ENCODE data around the gene CCDC33.

CCDC33 gene

DNA sequence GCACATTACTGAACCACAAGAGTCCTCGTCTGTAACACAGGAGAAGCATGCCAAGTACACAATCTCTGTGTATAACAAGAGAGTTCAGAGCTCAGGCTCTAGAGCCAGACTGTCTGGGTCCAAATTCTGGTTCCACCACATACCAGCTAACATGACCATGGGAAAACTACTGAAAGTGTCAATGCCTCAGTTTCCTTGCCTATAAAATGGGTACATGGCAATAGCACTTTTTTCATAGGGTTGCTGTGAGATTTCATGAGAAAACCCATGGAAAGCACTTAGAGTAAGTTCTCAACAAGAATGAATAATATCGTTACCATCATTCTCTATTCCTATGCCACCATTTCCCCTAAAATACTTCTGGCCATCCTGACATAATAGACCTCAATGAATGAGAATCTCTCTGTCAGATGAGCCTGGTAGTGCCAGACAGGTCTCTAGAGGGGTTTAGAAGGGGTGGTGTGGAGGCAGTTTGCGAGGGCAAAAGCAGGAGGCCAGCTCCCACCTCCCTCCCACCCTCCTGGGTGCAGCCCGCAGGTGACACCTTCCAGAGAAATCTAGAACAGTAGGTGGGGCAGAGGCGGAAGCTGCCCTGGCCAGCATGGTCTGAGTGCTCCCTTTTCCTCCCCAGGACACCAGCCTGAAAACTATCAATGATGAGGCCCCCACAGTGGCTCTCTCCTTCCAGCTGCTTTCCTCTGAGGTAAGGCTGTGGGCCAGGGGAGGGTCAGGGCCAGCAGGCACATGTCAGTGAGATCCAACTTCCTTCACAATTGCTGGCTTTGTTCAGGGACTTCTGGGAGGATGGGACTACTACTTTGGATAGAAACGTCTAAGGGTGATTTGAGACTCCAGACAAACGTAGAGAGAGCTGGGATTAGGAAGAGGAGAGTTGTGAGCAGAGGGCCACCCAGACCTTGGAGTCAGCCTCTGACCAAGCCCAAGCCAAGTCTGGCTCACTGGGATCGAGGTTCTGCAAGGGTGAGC lies 45.3 kb downstream of the CCDC33 start:
- DNase-seq (ENCODE audit: low read depth in 1 of 2, low spot score in 1 of 2), result no peak

GRCh38 chr15:74283368-74283767 lies 47.2 kb downstream of the CCDC33 start:
- no peak for DNase-seq (ENCODE audit: low read depth in 1 of 2, low spot score in 1 of 2)

DNA sequence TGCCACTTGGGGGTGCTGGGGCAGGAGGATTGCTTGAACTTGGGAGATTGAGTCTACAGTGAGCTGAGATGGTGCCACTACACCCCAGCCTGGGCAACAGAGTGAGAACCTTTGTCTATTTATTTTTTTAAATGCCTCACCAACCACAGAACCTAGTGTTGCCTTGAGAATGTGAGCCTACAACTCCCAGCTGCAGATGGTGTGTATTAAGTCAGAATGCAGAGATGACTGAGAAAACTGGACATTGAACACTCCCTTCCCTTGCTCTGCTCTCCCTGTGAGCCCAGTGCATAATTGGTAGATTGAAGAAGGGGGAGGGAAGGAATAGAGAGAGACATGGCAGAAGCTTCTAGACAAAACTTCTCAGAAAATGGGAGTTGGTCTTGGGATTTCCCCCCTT lies 53.5 kb downstream of the CCDC33 start:
- no peak for DNase-seq (ENCODE audit: low read depth in 1 of 2, low spot score in 1 of 2)

DNA sequence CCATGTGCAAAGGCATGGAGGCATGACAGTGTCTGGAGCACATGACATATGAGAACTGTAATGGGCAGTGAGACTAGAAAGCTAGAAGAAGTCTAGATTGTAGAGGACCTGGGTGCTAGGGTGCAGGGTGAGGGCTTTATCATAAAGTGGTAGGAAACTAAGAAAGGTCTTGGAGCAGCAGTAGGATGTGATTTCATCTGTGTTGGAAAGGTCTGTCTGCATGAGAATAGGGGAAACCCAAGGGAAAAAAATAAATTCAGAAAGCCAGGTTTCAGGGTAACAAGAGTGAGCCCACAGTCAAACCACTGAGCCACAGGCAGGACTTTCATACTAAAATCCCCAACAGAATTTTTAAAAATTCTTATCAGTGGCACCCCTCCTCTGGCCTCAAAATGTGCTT lies 54.5 kb downstream of the CCDC33 start:
- no peak for DNase-seq (ENCODE audit: low read depth in 1 of 2, low spot score in 1 of 2)

DNA sequence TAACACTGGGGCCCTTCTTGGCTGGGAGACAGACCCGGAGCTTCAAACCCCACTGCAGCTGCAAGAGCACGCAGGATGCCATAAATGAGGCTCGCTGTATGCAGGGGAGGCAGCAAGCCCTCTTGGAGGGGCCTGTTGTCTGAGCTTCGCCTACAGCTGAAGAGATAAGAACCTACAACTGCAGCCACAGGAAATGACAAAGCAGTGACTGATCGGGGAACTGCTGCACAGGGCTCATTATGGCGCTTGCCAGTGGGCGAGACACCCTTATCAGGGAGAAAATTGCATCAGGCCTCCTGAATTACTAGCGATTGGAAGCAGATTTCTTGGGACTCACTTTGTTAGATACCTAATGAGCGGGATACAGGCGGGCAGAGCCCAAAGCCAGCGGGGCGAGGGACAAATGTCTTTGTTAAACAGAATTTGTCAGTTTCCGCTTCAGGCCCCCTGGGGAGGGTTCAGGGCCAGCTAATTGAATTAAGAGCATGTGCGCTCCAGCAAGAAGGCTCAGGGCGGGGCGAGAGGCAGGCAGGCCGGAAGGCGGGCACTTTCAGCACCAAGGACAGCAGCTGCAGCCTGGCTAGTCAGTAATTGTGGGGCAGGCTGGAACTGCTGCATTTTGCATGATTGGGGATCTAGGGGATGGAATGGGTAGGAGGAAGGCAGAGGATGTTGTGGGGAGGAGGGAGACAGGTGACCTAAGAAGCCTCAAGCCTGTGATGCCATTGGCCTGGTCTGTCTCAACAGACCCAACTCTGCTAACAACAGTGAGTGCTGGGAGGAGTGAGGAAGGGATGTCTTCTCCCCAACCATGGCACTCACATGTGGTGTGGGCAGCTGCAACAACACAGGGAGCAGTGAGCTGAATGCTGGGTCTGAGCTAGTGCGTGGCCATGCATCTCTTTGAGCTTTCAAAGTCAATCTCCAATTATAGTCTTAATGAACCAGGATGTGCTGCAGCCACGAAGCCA lies 55.3 kb downstream of the CCDC33 start:
- DNase-seq (ENCODE audit: low read depth in 1 of 2, low spot score in 1 of 2), result peak; percentile 32 to 43

DNA sequence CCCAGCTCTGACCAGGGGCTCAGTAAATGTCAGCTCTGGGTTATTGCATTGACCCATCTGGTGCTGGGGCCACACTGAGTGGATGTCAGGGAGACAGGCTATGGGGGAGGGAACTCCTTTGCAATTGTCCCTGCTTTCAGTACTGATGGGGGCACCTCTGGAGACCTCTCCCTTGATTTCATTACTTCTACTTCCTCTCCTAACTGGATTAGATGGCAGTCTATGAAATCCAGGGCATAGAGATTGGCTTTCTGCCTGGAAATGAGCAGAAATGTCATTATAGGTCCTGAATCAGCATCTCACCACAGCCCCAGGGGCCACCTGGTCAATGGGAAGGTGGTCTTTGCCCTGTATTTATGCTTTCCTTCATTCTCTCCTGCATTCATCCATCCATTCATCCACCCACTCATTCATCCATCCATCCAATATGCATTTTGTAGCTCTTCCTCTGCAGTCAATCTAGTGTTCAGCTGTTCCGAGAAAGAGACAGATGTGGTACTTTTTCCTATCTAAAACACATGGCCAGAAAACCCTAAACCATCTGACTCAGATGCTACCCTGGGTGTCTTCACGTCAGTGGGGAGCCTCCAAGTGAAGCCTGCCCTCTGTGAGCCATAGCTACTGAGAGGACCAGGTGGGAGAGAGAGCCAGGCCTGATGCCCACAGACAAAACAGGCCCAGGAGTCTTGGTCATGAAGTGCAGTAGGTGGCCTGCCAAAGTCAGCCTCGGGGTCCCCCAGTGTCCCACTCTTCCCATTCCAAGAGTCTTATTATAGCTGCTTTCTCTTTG lies 57.1 kb downstream of the CCDC33 start:
- DNase-seq (ENCODE audit: low read depth in 1 of 2, low spot score in 1 of 2), result no peak

DNA sequence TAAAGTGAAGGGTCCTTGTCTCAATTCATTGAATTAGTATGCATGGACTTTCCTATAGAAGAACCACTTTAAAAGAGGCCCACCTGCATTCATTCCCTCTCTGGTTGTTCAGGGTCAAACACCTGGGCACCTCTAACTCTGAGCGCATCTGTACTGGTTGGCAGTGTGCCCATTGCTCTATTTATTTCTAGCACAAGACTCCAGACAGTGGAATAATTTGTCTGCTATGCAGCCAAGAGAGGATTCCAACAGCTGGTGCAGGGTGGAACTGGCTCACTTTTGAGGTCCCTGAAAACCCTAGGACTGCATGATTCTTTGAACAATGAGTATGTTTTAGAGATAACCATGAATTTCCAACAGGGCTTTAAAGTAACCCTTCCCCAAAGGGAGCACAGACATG lies 57.9 kb downstream of the CCDC33 start:
- DNase-seq (ENCODE audit: low read depth in 1 of 2, low spot score in 1 of 2), result no peak

DNA sequence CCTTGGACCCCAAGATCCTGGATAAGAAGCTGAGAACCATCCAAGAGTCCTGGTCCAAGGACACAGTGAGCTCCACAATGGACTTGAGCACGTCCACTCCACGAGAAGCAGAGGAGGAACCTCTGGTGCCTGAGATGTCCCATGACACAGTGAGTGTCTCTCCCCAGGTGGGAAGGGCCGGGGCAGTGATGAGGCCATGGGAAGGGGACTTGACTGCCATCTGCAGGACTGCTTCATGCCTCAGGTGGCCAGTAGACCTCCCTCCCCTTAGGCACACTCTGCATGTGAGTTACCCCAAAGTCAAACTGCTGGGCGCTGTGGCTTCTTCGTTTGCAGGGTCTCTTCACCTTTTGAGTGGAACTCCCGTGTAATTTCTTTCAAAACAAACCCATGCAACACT lies 59.7 kb downstream of the CCDC33 start:
- no peak for DNase-seq (ENCODE audit: low read depth in 1 of 2, low spot score in 1 of 2)

DNA sequence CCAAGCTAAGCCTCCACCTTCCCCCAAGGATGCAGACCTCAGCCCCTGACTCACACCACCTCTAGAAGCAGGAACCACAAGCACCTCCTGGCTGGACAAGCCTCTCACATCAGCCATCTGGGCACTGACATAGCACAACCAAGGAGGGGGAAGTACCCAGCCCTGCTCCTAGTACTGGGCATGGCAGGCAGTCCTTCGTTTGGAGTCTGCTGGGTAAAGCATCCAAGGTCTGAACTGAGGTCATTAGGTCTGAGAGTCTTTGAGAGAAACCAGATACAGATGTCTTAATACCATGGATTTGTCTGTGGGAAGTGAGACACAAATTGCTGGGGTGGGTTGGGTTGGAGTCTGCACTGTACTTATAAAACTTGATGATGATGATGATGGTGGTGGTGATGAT lies 61.8 kb downstream of the CCDC33 start:
- no peak for DNase-seq (ENCODE audit: low read depth in 1 of 2, low spot score in 1 of 2)

DNA sequence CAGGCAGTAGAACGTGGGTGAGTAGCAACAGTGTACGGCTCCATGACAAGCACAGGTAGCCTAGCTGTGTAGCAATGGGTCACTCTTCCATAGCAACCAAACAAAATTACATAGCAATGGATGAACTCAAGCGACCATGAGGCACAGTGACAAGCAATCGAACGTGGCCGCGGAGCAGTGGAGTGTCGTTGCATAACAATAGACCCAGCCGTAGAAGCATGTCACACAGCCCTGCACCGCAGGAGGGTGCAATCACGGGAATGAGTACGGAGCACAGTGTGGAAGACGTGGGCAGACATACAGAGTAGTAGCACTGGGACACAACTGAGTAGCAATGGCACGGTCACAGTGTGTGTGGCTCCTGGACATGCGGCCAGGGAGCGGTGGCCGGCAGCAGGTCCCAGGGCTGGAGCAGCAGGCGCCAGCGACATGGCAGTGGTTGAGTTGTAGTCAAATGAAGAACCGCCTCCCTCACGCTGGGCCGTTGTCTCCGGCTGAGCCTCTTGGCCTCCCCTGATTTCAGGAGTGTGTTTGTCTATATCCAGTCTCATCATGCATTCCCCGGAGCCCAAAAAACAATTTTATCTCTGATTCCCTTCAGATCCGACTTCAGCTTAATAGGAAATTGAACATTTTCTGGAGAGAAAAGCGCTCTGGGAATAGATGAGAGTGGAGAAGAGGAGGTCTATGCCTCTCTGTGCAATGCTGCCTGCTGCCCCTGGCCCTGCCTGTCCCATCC lies 64.1 kb downstream of the CCDC33 start:
- DNase-seq (ENCODE audit: low read depth in 1 of 2, low spot score in 1 of 2), result no peak

DNA sequence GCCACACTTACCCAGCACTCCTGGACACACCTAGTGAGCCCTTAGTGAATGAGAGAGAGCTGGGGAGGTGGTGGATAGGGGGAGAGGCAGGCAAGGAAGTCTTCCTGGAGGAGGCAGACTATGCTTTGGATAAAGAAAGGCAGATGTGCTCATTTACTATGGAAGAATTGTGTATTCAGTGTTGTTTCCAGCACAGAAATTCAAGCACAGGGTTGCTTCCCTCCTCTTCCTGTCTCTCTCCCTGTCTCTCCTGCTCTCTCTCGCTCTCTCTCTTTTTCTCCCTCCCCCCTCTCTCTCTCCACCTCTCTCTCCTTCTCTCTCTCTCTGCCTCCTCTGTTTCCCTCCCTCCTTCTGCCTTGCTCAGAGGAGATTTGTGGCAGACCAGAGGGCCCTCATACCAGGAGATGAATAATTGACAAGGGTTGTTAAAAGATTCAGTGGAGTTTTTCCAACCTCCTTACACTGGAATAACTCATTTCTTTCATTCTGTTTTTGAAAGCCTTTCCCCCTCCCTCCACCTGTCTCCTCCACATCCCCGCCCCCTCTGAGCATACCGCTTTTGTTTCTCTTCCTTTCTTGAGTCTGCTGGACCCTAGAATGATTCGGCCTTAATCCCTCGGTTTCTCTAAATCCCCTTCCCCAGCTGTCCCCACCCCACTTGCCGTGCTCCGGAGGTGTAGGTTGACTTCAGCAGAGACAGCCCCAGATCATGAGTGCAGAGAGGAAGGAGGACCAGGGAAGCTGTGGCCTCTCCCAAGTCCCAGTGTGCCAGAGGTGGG lies 65.6 kb downstream of the CCDC33 start:
- DNase-seq (ENCODE audit: low read depth in 1 of 2, low spot score in 1 of 2), result no peak

DNA sequence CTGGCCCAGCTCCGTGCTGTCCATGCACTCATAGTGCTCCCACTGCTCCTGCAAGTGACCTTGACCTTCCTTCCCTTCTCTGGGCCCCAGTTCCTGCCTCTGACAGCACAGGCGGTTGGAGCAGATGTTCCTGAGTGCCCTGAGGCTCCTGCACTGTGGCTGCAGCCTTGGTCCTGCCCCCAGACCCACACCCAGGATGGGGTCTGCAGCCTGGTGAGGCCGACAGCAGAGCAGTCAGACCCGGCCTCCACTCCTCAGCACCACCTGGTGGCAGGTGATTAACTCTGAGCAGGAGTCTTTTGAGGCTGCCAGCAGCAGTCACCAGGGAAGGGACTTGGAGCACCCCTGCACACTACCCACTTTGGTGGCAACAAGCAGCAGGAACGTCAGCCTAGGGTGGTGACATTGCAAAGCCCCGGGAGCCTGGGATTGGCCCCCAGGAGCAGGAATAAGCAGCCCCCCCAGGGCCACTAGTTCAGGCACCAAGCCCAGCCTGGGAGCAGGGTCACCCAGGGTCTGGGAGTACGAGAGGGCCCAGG lies 66.8 kb downstream of the CCDC33 start:
- peak in 1 of 2 donors; percentile 22 for DNase-seq (ENCODE audit: low read depth in 1 of 2, low spot score in 1 of 2)

DNA sequence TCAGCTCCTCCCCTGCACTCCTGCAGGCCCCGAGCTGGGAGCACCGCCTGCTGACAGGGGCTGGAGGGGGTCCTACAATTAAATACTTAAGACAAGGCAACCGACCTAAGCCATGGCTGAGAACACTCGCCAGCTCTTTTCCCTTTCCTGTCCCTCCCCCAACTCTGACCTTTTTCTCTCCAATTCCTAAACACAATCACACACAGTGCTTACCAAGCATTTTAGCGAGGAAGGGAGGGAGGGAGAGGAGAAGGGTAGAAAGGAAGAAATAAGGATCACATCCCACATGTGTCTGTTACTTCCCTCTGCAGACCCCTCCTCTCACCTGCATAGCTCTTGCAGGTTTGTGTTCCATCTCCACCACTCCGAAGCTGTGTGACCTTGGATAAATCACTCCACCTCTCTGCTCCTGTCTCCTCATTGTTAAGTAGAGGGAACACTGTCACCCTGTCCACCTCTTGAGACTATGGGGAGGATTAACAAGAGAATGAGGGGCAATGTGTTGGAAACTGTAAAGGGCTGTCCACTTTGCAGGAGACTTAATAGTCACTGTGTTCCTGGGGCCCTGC lies 67.7 kb downstream of the CCDC33 start:
- no peak for DNase-seq (ENCODE audit: low read depth in 1 of 2, low spot score in 1 of 2)

DNA sequence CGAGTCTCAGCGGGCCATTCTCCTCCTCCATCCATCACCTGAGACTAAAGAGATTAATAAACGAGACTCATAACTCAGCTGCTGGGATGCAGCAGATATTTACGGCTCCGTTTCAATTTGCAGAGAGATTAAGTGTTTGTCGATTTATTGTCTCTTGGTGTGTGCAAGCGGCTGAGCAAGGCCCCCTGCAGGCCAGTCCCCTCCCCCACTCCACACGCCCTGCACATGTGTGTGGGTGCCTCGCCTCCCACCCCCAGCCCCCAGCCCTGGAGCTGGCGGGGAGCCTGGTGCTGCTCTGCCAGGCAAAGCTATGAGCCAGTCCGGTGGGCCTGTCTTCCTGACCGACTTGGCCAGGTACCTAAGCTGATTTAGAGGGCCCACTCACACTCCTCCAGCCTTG lies 68.3 kb downstream of the CCDC33 start:
- DNase-seq (ENCODE audit: low read depth in 1 of 2, low spot score in 1 of 2), result no peak

DNA sequence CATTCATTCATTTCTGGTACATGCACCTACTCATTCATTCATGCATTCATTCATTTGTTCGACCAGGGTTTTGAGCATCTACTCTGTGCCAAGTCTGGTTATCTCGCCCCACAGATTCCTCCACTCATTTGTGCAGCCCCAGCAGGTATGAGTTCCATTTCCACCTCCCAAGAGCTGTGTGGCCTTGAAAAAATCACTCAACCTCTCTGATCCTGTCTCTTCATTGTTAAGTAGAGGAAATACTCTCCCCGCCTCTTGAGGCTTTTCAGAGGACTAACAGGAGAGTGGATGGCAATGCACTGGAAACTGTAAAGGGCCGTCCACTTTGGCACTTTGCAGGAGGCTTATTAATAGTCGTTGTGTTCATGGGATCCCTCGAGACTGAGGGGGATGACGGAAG lies 69.6 kb downstream of the CCDC33 start:
- DNase-seq (ENCODE audit: low read depth in 1 of 2, low spot score in 1 of 2), result no peak

GRCh38 chr15:74306781-74307217 lies 70.7 kb downstream of the CCDC33 start:
- no peak for DNase-seq (ENCODE audit: low read depth in 1 of 2, low spot score in 1 of 2)

DNA sequence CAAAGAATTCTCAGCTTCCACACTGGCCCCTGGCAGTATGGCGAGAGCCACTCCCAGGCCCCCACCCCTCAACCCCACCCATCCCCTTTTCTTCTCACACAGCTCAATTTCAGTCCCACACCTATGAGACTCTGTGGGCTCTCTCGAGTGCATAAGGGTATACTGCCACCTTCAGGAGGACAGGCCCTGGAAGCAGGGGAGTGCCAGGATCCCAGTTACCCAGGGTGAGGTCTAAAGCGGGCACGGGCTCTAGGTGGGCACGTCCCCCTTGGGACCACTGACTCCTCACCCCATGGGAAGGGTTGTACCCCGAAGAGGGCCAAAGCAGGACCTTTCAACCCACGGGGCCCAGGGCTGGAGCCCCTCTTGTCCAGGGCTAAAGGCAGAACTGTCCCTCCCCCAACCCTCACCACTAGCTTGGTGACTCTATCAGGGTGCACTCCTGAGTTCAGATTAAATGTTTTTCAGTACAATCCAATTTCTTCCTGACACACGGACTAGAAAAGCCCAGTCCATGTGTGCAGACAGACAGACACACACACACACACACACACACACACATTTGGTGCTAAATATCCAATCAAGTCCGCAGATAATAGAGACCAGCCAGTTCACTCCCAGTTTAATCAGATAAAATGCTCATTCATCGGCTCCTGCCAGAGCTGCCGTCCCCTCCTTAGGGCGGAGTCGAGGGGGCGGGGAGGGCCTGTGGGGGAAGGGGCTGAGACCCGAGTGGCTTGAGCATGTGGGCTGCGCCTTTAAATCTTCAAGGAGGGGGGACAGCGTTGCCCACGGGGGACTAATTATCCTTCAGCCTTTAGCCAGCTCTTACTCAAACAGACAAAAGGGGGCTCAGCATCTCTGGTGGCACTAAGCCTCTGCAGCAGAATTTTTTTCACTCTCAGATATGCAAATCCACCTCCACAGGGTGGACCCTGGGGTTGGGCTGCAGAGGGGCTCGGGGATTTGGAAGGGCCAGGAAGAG lies 72.0 kb downstream of the CCDC33 start:
- DNase-seq (ENCODE audit: low read depth in 1 of 2, low spot score in 1 of 2), result no peak
